ENCODE measurements around the gene CH25H. TPM values are rescaled to one million over a fixed set of nuclear protein-coding genes. Genes with fewer than 3 reads are reported as not detected.

Gene CH25H
- total RNA-seq, 1 experiment from 2014 or later: 1.0 TPM

DNA sequence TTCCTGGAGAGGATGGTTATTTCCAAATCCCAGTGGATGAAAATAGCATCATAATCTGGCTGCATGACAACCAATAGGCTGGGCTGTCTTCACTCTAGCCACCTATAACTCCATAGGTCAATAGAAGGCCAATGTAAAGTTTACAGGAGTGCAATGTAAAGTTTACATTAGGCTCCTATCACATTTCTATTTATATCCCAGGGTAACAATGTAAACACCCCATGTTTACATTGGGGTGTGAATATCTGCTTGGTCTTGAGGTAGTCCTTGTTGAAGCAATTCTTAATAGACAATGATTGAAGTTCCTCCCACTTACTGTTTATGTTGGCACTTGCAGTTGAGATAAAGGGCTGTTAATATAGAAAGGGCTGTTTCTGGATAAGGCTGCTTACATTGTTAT is 21.5 kb downstream of the CH25H start:
- TF ChIP-seq, protein P1, sequence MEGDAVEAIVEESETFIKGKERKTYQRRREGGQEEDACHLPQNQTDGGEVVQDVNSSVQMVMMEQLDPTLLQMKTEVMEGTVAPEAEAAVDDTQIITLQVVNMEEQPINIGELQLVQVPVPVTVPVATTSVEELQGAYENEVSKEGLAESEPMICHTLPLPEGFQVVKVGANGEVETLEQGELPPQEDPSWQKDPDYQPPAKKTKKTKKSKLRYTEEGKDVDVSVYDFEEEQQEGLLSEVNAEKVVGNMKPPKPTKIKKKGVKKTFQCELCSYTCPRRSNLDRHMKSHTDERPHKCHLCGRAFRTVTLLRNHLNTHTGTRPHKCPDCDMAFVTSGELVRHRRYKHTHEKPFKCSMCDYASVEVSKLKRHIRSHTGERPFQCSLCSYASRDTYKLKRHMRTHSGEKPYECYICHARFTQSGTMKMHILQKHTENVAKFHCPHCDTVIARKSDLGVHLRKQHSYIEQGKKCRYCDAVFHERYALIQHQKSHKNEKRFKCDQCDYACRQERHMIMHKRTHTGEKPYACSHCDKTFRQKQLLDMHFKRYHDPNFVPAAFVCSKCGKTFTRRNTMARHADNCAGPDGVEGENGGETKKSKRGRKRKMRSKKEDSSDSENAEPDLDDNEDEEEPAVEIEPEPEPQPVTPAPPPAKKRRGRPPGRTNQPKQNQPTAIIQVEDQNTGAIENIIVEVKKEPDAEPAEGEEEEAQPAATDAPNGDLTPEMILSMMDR (conservative IDR thresholded peaks at IDR 0.05): no peak
- no peak for DNase-seq
- H4K91ac ChIP-seq (ENCODE audit: insufficient read length, low read depth, low read length): no peak overlapping the region
- Mint-ChIP-seq H3K27me3 (ENCODE audit: low read depth) (no peaks in the 10 kb centered on the region), H3K36me3 (ENCODE audit: insufficient read depth in 1 of 3, low read depth in 3 of 3) (no peaks in the 10 kb centered on the region), H3K27ac (no peak overlapping the region), H3K9me3 (no peaks in the 10 kb centered on the region; a peak in 1 of 5 replicates), H3K4me3 (no peak overlapping the region), H3K4me1 (peaks cover 4 to 6% of the 10 kb centered on the region in 2 experiments; a peak in 2 of 4 replicates)
- no peaks in the 10 kb centered on the region for H4K20me1 ChIP-seq (ENCODE audit: control insufficient read depth, insufficient read depth, insufficient read length)
- H2BK12ac ChIP-seq (ENCODE audit: insufficient read length, low read depth, low read length): no peak overlapping the region
- no peak overlapping the region for H3T11ph ChIP-seq (ENCODE audit: low read length)
- H2BK5ac ChIP-seq (ENCODE audit: insufficient read length, low read length): no peak overlapping the region
- H3K56ac ChIP-seq (ENCODE audit: insufficient read length, low read depth, low read length): no peak overlapping the region
- no peaks in the 10 kb centered on the region for H3K79me1 ChIP-seq (ENCODE audit: insufficient read depth, low read depth, low read length, poor library complexity, severe bottlenecking)
- H3K79me2 ChIP-seq (ENCODE audit: insufficient read depth, low read length): no peaks in the 10 kb centered on the region
- H3K23me2 ChIP-seq (ENCODE audit: insufficient read length, low read depth, low read length, poor library complexity, severe bottlenecking): no peaks in the 10 kb centered on the region
- H4K5ac ChIP-seq (ENCODE audit: insufficient read length, low read depth, low read length): no peak overlapping the region
- H2AFZ ChIP-seq (ENCODE audit: low read length): no peak overlapping the region
- H3K27me3 ChIP-seq (ENCODE audit: insufficient read depth, low read length): no peaks in the 10 kb centered on the region
- H3K4ac ChIP-seq (ENCODE audit: low read depth, low read length): no peak overlapping the region
- no peak overlapping the region for H2BK15ac ChIP-seq (ENCODE audit: low read depth, low read length)
- no peak overlapping the region for H3K9ac ChIP-seq (ENCODE audit: extremely low read depth, insufficient read length, low read length)
- H4K8ac ChIP-seq (replicated peaks; ENCODE audit: insufficient read length, low read depth, low read length): no peak overlapping the region
- H3K14ac ChIP-seq (ENCODE audit: insufficient read depth, low read length): no peak overlapping the region
- H2BK120ac ChIP-seq (ENCODE audit: low read depth, low read length, poor library complexity, severe bottlenecking): no peak overlapping the region
- H3K4me1 ChIP-seq (ENCODE audit: insufficient read depth, low read length): peaks cover 2% of the 10 kb centered on the region; the same call in 1 of the 2 replicates
- H2AK5ac ChIP-seq (ENCODE audit: insufficient read length, low read length): no peak overlapping the region
- H3K4me2 ChIP-seq (ENCODE audit: insufficient read depth, insufficient read length, low read length): no peak overlapping the region
- H2BK20ac ChIP-seq (ENCODE audit: low read depth, low read length, poor library complexity, severe bottlenecking): no peak overlapping the region
- no peak overlapping the region for H3K23ac ChIP-seq (ENCODE audit: insufficient read length, low read depth, low read length)
- H3K9me3 ChIP-seq (ENCODE audit: control insufficient read depth, low read depth, low read length): no peaks in the 10 kb centered on the region
- H3K18ac ChIP-seq (ENCODE audit: insufficient read length, low read depth, low read length): no peak overlapping the region
- no peak overlapping the region for H3K27ac ChIP-seq (ENCODE audit: insufficient read length, low read depth, low read length)

All from H9 (cell line).